ENCODE measurements around the gene RBM14.

DNA sequence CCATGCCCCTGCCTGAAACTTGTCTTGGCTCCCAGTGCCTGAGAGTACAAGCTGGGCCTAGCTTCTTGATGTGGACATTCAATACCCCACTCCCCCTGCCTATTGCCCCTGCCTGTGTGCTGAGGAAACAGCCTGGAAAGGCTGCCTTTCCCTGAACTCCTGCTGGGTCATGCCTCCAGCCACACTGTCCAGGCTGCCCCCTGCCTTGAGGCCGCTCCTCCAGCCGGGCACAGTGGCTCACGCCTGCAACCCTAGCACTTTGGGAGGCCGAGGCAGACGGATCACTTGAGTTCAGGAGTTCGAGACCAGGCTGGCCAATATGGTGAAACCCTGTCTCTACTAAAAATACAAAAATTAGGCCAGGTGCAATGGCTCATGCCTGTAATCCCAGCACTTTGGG lies 13.4 kb upstream of the RBM14 start:
- TF ChIP-seq POLR2A (IDR thresholded peaks at IDR 0.05): no peak
- TF ChIP-seq, protein P1, sequence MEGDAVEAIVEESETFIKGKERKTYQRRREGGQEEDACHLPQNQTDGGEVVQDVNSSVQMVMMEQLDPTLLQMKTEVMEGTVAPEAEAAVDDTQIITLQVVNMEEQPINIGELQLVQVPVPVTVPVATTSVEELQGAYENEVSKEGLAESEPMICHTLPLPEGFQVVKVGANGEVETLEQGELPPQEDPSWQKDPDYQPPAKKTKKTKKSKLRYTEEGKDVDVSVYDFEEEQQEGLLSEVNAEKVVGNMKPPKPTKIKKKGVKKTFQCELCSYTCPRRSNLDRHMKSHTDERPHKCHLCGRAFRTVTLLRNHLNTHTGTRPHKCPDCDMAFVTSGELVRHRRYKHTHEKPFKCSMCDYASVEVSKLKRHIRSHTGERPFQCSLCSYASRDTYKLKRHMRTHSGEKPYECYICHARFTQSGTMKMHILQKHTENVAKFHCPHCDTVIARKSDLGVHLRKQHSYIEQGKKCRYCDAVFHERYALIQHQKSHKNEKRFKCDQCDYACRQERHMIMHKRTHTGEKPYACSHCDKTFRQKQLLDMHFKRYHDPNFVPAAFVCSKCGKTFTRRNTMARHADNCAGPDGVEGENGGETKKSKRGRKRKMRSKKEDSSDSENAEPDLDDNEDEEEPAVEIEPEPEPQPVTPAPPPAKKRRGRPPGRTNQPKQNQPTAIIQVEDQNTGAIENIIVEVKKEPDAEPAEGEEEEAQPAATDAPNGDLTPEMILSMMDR (IDR thresholded peaks at IDR 0.05): no peak

Data from transverse colon (tissue), 3 donors.